Activated B cell treated with CpG ODN at 0.5 μM for 24 hours (primary cell): Measurements from ENCODE around the gene FAM78A. TPM values are rescaled to one million over a fixed set of nuclear protein-coding genes. Genes with fewer than 3 reads are reported as not detected.
A peak's percentile ranks its signal among the peaks of the same experiment; 100 is the strongest.

ENCODE experiments used
- ATAC-seq: fragments of 200-7000 bp; cut with Tn5 transposase; one replicate; pipeline ENCODE4 v1.10.0; 2021; ENCODE audit warnings: low read depth, mild to moderate bottlenecking, moderate library complexity
- CTCF ChIA-PET: fragments of 350-600 bp; sonication (Branson Sonifier 250); formaldehyde crosslinking; loops from one replicate; lab custom pipeline; 2021; ENCODE audit warnings: antibody characterized with exemption; lab: Charles Lee
- POLR2A ChIA-PET: fragments of 350-600 bp; sonication (Branson Sonifier 250); formaldehyde crosslinking; loops from one replicate; lab custom pipeline; 2021; ENCODE audit warnings: antibody characterized with exemption; lab: Charles Lee
- DNase-seq: peaks from one replicate; pipeline ENCODE4 v3.0.0; 2022
- H3K27ac Mint-ChIP-seq: one replicate; pipeline ENCODE4 v1.8.0; 2020; ENCODE audit warnings: mixed read lengths
- H3K27me3 Mint-ChIP-seq: one replicate; pipeline ENCODE4 v1.8.0; 2021; ENCODE audit warnings: mixed read lengths
- H3K36me3 Mint-ChIP-seq: one replicate; pipeline ENCODE4 v1.8.0; 2021; ENCODE audit warnings: low read depth, mixed read lengths
- H3K4me1 Mint-ChIP-seq: one replicate; pipeline ENCODE4 v1.8.0; 2021; ENCODE audit warnings: mixed read lengths
- H3K4me3 Mint-ChIP-seq: one replicate; pipeline ENCODE4 v1.8.0; 2020; ENCODE audit warnings: mild to moderate bottlenecking, mixed read lengths
- H3K9me3 Mint-ChIP-seq: one replicate; pipeline ENCODE4 v1.8.0; 2020; ENCODE audit warnings: mixed read lengths
- intact Hi-C: fragments of 100-400 bp; cut with micrococcal nuclease; formaldehyde crosslinking; loops from one replicate; pipeline ENCODE4 v1.15.1; 2024
- total RNA-seq: library from RNA; stranded (reverse); gene quantifications from 2 replicates; pipeline ENCODE4 v1.2.3, GENCODE V29; 2022
- TF ChIP-seq, protein P1 (sequence below): fragments of 200-600 bp; IDR thresholded peaks from one replicate; pipeline ENCODE4 v1.8.0; 2022; ENCODE audit warnings: antibody characterized with exemption, mild to moderate bottlenecking

The FAM78A gene
- total RNA-seq, 1 donor from 2014 or later, result 22.9 TPM

DNA sequence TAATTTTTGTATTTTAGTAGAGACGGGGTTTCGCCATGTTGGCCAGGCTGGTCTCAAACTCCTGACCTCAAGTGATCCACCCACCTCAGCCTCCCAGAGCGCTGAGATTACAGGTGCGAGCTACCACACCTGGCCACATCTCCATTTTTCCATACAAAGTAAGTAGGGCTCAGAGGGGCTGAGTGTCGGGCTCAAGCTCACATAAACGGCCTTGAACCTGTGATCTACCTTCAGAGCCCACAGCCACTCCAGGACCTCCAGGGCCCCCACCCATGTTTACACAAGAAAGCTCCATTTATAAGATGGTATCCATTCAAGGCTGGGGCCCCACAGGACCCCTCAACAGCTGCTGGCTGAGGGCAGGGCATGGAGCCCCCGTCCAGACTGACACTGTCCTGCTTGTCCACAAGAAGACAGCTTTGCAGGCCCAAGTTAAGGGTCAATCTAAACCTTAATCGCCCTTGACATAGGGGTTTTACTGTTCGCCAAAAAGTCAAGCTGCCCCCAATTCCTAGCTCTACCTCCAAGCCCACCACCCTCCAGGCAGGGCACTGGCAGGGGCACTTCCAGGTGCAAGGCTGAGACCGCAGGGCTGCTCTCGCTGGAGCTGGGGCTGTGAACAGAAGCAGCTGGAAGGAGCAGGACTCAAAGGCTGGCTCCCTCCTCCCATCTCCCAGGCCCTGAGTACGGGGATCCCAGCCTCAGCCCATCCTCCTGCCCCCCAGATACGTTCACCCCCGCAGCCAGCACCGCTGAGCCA lies 18.9 kb downstream of the FAM78A start:
- intact Hi-C loops, result no loop called here
- Mint-ChIP-seq H3K27me3 (no peaks in the 10 kb centered on the region), H3K9me3 (no peaks in the 10 kb centered on the region), H3K27ac (peak overlapping the region; percentile 100), H3K4me1 (peaks cover 52% of the 10 kb centered on the region), H3K4me3 (no peak overlapping the region), H3K36me3 (peaks cover 24% of the 10 kb centered on the region)
- TF ChIP-seq, protein P1, sequence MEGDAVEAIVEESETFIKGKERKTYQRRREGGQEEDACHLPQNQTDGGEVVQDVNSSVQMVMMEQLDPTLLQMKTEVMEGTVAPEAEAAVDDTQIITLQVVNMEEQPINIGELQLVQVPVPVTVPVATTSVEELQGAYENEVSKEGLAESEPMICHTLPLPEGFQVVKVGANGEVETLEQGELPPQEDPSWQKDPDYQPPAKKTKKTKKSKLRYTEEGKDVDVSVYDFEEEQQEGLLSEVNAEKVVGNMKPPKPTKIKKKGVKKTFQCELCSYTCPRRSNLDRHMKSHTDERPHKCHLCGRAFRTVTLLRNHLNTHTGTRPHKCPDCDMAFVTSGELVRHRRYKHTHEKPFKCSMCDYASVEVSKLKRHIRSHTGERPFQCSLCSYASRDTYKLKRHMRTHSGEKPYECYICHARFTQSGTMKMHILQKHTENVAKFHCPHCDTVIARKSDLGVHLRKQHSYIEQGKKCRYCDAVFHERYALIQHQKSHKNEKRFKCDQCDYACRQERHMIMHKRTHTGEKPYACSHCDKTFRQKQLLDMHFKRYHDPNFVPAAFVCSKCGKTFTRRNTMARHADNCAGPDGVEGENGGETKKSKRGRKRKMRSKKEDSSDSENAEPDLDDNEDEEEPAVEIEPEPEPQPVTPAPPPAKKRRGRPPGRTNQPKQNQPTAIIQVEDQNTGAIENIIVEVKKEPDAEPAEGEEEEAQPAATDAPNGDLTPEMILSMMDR, result no peak
- CTCF ChIA-PET, result interaction anchor here (0.8 to 2.3 kb wide), 4 partner anchors 10 to 80 kb away, joined by 3 to 9 read pairs (median 4); no protein-coding TSS in a partner anchor
- DNase-seq, result no peak
- ATAC-seq, result no peak
- POLR2A ChIA-PET, result interaction anchor here (1.4 to 14.9 kb wide), 5 partner anchors 16 to 132 kb away, joined by 6 to 593 read pairs (median 19); partner anchors contain the start of genes FAM78A and NUP214

GRCh38 chr9:131255676-131256197 lies 20.6 kb downstream of the FAM78A start:
- DNase-seq (no peak), ATAC-seq (no peak)
- intact Hi-C loops, result loop anchor here (1.0 kb wide), 2 partner anchors 15 to 20 kb away; no protein-coding TSS in a partner anchor
- peaks cover 18% of the 10 kb centered on the region for H3K36me3 Mint-ChIP-seq
- POLR2A ChIA-PET, result interaction anchor here (0.5 to 14.9 kb wide), 11 partner anchors 14 to 1117 kb away, joined by 3 to 593 read pairs (median 5); partner anchors contain the start of genes FAM78A, NUP214 and SETX
- no peaks in the 10 kb centered on the region for H3K27me3 Mint-ChIP-seq
- H3K4me3 Mint-ChIP-seq, result peak overlapping the region; percentile 95
- CTCF ChIA-PET, result interaction anchor here (0.8 to 2.3 kb wide), 7 partner anchors 10 to 81 kb away, joined by 3 to 9 read pairs (median 4); partner anchors contain the start of gene FAM78A
- TF ChIP-seq, protein P1, result no peak
- no peaks in the 10 kb centered on the region for H3K9me3 Mint-ChIP-seq
- peak overlapping the region; percentile 100 for H3K27ac Mint-ChIP-seq
- peaks cover 46% of the 10 kb centered on the region for H3K4me1 Mint-ChIP-seq

DNA sequence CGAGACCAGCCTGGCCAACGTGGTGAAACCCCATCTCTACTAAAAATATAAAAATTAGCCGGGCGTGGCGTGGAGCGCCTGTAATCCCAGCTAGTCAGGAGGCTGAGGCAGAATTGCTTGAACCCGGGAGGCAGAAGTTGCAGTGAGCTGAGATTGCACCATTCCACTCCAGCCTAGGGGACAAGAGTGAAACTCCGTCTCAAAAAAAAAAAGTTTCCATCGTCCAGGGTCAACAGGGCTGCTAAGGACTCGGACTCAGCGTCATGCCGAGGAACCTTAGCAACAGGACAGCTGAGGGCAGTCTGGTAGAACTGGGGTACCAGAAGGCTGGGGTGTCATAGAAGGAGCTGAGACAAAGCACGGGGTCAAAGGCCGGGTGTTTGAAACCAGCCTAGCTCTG lies 21.7 kb downstream of the FAM78A start:
- Mint-ChIP-seq H3K36me3 (peaks cover 7% of the 10 kb centered on the region), H3K9me3 (no peaks in the 10 kb centered on the region), H3K4me1 (peaks cover 48% of the 10 kb centered on the region), H3K27me3 (no peaks in the 10 kb centered on the region), H3K4me3 (peak overlapping the region; percentile 72), H3K27ac (peak overlapping the region; percentile 100)
- ATAC-seq (no peak), DNase-seq (no peak)
- intact Hi-C loops, result no loop called here
- CTCF ChIA-PET, result interaction anchor here (1.0 to 1.4 kb wide), 3 partner anchors 16 to 22 kb away, joined by 4 to 5 read pairs (median 5); partner anchors contain the start of gene FAM78A
- POLR2A ChIA-PET, result interaction anchor here (0.6 to 14.9 kb wide), 8 partner anchors 9 to 986 kb away, joined by 3 to 593 read pairs (median 4); partner anchors contain the start of gene FAM78A
- TF ChIP-seq, protein P1, result no peak

- Mint-ChIP-seq H3K27me3 (no peaks in the 10 kb centered on the region), H3K27ac (peak overlapping the region; percentile 100), H3K4me3 (peak overlapping the region; percentile 72), H3K9me3 (no peaks in the 10 kb centered on the region), H3K36me3 (peaks cover 3% of the 10 kb centered on the region), H3K4me1 (peaks cover 50% of the 10 kb centered on the region)
- TF ChIP-seq, protein P1, result no peak
- intact Hi-C loops, result no loop called here
- ChIA-PET CTCF (interaction anchor here (1.0 to 1.4 kb wide), 3 partner anchors 17 to 22 kb away, joined by 4 to 5 read pairs (median 5); partner anchors contain the start of gene FAM78A), POLR2A (interaction anchor here (0.6 to 14.9 kb wide), 7 partner anchors 9 to 986 kb away, joined by 3 to 593 read pairs (median 5); partner anchors contain the start of gene FAM78A)
- ATAC-seq (peak; percentile 18), DNase-seq (no peak)
Observed at GRCh38 chr9:131253891-131254491, 22.3 kb downstream of the FAM78A start.
